ENCODE data around the gene HOXB8. TPM values are rescaled to one million over a fixed set of nuclear protein-coding genes. Genes with fewer than 3 reads are reported as not detected.
A peak's percentile ranks its signal among the peaks of the same experiment; 100 is the strongest.

HOXB8 gene
- total RNA-seq, 2 experiments from 2014 or later = not detected

DNA sequence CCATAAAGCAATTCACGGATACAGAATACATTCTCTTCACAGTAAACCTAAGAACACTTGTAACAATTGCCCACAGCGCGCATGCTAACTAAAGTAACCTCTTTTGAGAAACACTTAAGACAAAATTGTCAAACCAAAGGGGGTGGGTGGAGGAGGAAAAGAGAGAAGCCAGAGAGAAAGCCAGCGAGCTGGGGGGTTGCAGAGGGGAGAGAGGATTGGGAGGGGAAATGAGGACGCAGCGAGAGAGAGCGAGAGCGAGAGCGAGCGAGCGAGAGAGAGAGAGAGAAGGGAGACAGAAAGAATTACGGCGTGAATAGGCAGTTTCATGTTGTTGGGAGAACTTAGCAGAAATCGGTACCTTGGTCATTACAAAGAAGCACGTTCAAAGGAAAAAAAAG is 2.6 kb downstream of the HOXB8 start:
- ATAC-seq (no peak), DNase-seq (no peak)

DNA sequence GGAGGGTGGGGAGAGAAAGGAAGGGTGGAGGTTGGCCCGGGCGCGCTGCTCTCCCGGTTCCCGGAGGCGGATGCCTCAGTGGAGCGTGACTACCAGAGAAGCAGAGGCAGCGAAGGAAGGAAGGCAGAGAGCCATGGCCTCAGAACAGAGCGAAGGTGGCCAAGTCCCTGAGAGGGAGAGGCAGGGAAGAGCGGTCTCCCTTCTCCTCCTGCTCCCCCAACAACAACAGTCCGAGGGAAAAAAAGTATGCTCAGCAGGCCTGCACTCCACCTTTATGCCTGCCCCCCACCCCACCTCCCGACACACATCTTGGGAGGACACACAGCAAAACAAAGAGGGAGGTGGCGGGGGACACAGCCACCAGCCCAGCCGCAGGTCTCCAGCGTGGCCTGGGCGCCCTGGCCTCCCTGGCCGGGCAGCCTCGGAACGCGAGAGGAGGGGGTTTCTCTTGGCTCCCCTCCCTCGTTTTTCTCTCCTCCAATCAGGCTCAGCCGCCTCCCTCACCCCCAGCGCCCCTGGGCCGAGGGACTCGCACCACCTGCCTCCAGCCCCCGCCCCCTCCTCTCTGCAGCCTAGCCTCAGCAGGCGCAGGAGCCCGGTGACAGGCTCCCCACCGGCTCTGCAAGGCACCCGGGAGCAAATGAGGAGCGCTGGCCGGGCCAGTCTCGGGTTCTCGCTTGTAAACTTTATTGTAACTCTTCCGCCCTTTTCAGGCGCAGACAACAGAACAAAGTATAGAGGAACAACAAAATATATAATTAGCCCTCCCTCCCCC is 3.2 kb downstream of the HOXB8 start:
- no peak overlapping the region for H3K27ac Mint-ChIP-seq
- peaks cover 30% of the 10 kb centered on the region for H3K4me1 Mint-ChIP-seq (ENCODE audit: low read depth)
- TF ChIP-seq, protein P1, sequence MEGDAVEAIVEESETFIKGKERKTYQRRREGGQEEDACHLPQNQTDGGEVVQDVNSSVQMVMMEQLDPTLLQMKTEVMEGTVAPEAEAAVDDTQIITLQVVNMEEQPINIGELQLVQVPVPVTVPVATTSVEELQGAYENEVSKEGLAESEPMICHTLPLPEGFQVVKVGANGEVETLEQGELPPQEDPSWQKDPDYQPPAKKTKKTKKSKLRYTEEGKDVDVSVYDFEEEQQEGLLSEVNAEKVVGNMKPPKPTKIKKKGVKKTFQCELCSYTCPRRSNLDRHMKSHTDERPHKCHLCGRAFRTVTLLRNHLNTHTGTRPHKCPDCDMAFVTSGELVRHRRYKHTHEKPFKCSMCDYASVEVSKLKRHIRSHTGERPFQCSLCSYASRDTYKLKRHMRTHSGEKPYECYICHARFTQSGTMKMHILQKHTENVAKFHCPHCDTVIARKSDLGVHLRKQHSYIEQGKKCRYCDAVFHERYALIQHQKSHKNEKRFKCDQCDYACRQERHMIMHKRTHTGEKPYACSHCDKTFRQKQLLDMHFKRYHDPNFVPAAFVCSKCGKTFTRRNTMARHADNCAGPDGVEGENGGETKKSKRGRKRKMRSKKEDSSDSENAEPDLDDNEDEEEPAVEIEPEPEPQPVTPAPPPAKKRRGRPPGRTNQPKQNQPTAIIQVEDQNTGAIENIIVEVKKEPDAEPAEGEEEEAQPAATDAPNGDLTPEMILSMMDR (IDR thresholded peaks at IDR 0.05) = no peak
- CTCF ChIA-PET = interaction anchor here (1.5 to 4.9 kb wide), 3 partner anchors 15 to 276 kb away, joined by 6 to 40 read pairs (median 6); partner anchors contain the start of gene HOXB9
- H3K4me3 Mint-ChIP-seq = peak overlapping the region; percentile 88
- intact Hi-C loops (cut with micrococcal nuclease) = loop anchor here (10.0 kb wide), 1 partner anchor 113 kb away; the partner anchor contains the start of genes HOXB13, PRAC1 and PRAC2
- POLR2A ChIA-PET = no interaction called here
- no peaks in the 10 kb centered on the region for H3K36me3 Mint-ChIP-seq (ENCODE audit: low read depth)
- peaks cover 78% of the 10 kb centered on the region for H3K27me3 Mint-ChIP-seq
- ATAC-seq (no peak), DNase-seq (peak; percentile 26)
- no peaks in the 10 kb centered on the region for H3K9me3 Mint-ChIP-seq

More for the DNA sequence above, 2.6 kb downstream of the HOXB8 start:
- peak overlapping the region; percentile 74 for H3K4me3 Mint-ChIP-seq
- H3K27me3 Mint-ChIP-seq = peaks cover 79% of the 10 kb centered on the region
- TF ChIP-seq, protein P1 (IDR thresholded peaks at IDR 0.05) = no peak
- POLR2A ChIA-PET = interaction anchor here (1.0 to 3.9 kb wide), 2 partner anchors 11 to 14 kb away, joined by 4 to 19 read pairs; partner anchors contain the start of gene HOXB9
- H3K36me3 Mint-ChIP-seq (ENCODE audit: low read depth) = no peaks in the 10 kb centered on the region
- H3K27ac Mint-ChIP-seq = no peak overlapping the region
- no peaks in the 10 kb centered on the region for H3K9me3 Mint-ChIP-seq
- intact Hi-C loops (cut with micrococcal nuclease) = loop anchor here (10.0 kb wide), 1 partner anchor 112 kb away; the partner anchor contains the start of genes HOXB13, PRAC1 and PRAC2
- peaks cover 35% of the 10 kb centered on the region for H3K4me1 Mint-ChIP-seq (ENCODE audit: low read depth)
- CTCF ChIA-PET = interaction anchor here (0.7 to 4.9 kb wide), 17 partner anchors 10 to 587 kb away, joined by 3 to 40 read pairs (median 4); partner anchors contain the start of genes HOXB3, HOXB5 and HOXB9

DNA sequence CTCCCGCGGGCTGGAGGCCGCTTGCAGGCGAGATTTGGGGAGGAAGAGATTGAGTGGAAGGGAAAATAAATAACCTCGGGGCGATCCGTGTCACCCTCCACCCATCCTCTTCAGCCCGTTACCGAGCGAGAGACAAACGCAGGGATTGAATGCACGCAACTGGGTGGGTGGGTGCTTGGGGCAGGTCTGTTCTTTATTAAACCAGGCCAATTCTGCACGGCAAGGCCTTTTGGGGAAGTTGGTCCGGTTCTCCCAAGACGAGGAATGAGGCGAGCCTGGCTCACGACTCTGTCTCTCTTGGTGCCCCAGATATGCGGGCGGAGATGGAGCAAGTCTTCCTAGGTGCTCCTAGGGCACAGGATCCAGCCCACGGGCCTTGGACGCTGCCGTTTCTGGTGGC is 3.9 kb downstream of the HOXB8 start:
- no peaks in the 10 kb centered on the region for H3K36me3 Mint-ChIP-seq (ENCODE audit: low read depth)
- TF ChIP-seq, protein P1 (IDR thresholded peaks at IDR 0.05) = no peak
- peak overlapping the region; percentile 88 for H3K4me3 Mint-ChIP-seq
- intact Hi-C loops (cut with micrococcal nuclease) = loop anchor here (10.0 kb wide), 1 partner anchor 114 kb away; the partner anchor contains the start of genes HOXB13, PRAC1 and PRAC2
- no peaks in the 10 kb centered on the region for H3K9me3 Mint-ChIP-seq
- DNase-seq = no peak
- POLR2A ChIA-PET = no interaction called here
- peak overlapping the region; percentile 63 for H3K27ac Mint-ChIP-seq
- H3K27me3 Mint-ChIP-seq = peaks cover 78% of the 10 kb centered on the region
- H3K4me1 Mint-ChIP-seq (ENCODE audit: low read depth) = peaks cover 30% of the 10 kb centered on the region
- ATAC-seq = no peak
- CTCF ChIA-PET = no interaction called here

DNA sequence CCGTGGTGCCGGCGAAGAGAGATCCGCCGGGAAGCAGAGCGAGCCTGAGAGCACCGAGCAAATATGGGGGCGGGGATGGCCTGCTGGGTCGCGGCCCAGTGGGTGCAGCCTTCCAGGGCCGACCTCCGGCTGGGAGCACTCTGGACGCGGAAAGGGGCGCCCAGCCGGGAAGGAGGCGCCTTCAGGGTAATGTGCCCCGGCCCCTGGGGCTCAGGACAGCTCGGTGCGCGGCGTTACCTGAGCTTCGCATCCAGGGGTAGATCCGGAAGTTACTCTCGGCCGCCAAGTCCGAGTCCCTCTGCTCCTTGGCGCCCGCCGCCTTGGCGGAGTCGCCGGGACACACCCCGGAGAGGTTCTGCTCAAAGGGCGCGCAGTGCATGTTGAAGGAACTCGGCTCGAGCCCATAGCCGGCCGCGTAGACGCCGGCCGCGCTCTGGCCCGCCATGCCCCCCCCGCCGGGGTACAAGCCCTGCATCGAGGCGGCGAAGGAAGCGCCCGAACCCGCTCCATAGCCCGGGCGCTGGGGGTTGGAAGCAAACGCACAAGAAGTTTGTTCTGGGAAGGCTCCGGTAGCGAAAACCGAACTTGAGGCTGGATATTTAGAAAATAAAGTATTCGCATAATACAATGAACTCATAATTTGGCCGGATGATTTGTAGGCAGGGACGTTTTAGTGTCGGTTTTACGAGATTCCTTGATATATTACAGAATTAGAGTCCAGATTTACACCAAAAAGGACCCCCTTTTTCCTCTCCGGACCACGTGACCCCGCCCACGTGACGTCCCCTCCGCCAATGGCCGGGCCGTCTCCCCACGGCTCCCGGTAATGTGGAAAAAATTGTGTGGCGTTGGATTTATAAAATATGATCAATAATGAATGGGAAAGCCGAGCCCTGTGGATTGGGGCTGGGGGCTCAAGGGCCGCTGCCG is 4.5 kb downstream of the HOXB8 start, which contains the start of gene HOXB7:
TSS of gene HOXB7 (minus strand) at position 736 of the 930 bp plus-strand sequence. CDS start at position 637, 99 bp downstream.
- POLR2A ChIA-PET = interaction anchor here (1.0 kb wide), 1 partner anchor 15 kb away, joined by 4 read pairs; no protein-coding TSS in a partner anchor
- peaks cover 30% of the 10 kb centered on the region for H3K4me1 Mint-ChIP-seq (ENCODE audit: low read depth)
- CTCF ChIA-PET = interaction anchor here (0.6 to 6.3 kb wide), 6 partner anchors 16 to 302 kb away, joined by 3 to 45 read pairs (median 4); partner anchors contain the start of gene HOXB5

More for the DNA sequence above, 4.5 kb downstream of the HOXB8 start, which contains the start of gene HOXB7:
- intact Hi-C loops (cut with micrococcal nuclease) = loop anchor here (10.0 kb wide), 1 partner anchor 114 kb away; the partner anchor contains the start of genes HOXB13, PRAC1 and PRAC2
- Mint-ChIP-seq H3K36me3 (ENCODE audit: low read depth) (no peaks in the 10 kb centered on the region), H3K4me3 (peak within 1 kb of the TSS; percentile 88), H3K27me3 (peaks cover 73% of the 10 kb centered on the region), H3K9me3 (no peaks in the 10 kb centered on the region), H3K27ac (peak within 1 kb of the TSS; percentile 63)
- ATAC-seq (peak; percentile 29), DNase-seq (peak; percentile 81)
- TF ChIP-seq, protein P1 (IDR thresholded peaks at IDR 0.05) = no peak
